ENCODE results near the gene RBM22.

RBM22 gene

DNA sequence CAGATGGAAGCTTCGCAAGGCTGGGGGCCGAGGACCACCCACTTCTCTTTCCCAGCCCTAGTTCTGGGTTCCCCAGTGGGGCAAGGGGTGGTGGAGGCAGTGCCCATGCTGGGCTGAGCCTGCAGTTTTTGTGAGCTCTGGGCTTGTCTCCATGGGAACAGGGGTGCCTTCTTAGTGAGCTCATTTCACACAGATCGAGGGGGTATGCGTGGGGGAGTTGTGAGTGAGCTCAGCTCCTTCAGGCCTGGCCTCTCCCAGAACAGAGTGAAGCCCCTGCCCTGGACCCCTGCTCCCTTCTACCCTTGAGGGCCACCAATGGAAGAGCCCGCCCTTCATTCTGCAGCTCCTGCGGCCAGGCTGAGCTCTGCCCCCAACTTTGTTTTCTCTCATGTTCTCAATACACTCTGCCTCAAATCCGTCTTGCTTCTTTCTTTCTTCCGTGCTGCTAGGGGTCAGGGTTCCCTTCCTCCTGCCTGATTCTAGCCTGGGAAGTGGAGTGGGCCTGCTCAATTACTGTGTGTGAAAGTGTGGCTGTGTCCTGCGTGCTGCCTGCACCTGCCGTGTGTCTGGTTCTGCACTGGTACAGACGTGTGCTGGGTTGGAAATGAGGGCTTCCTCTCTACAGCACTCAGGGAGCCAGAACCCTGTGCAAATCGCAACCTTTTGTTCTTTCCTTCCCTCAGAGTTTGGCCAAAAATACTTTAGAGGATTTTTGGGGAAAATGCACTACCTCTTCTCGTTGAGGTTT is 48.8 kb downstream of the RBM22 start:
- peak; percentile 61 for DNase-seq

DNA sequence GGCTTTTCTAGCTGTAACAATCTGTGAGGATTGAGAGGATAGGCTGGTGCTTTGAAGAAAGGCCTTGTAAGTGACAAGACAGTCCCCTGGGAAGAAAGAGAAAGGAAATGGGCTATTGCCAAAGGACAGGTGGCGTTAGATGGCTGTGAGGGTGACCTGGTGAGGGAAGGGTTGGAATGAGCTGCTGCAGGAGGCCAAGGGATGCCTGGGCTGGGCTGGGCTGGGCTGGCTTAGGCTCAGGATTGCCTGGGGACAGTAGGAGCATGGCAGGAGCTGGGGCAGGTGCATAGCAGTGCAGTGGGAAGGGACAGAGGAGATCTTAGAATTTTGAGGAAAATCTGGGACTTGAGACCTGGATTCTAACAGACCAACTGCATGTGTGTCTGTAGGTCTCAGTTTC is 49.5 kb downstream of the RBM22 start:
- peak; percentile 20 for DNase-seq

DNA sequence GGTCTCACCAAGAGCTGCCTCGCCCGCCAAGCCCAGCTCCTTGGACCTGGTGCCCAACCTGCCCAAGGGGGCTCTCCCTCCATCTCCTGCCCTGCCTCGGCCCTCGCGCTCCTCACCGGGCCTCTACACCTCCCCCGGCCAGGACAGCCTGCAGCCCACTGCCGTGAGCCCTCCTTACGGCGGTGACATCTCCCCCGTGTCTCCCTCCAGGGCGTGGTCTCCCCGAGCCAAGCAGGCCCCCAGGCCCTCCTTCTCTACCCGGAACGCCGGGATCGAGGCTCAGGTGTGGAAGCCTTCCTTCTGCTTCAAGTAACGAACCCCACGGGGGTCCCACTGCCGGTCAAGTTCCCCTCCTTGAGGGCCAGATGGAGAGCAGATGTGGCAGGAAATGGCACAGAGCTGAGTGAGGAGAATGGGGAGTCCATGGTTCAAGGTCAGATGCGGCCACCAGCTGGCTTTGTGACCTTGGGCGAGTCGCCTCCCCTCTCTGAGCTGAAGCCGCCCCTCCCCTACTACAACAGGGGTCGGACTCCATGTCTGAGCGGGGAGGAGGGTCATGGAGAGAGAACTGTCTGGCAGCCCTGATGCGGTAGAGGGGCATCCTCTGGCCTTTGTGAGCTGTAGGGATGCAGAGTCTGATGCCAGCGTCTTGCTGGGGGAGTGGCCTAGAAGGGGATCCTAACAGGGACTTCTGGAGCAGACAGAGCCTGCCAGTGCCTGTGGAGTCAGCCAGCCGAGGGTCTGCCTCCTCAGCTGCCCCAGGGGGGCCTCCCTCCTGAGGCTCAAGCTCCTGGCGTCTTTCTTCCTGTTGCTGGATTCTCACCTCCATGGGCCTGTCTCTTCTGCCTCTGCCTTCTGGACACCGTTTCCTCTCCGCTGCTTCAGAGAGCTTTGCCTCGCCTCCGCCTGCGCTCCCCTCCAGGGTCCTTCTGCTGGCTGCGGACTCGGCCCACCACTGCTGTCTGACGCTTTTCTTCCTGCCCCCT is 50.5 kb downstream of the RBM22 start:
- DNase-seq, result peak; percentile 63

DNA sequence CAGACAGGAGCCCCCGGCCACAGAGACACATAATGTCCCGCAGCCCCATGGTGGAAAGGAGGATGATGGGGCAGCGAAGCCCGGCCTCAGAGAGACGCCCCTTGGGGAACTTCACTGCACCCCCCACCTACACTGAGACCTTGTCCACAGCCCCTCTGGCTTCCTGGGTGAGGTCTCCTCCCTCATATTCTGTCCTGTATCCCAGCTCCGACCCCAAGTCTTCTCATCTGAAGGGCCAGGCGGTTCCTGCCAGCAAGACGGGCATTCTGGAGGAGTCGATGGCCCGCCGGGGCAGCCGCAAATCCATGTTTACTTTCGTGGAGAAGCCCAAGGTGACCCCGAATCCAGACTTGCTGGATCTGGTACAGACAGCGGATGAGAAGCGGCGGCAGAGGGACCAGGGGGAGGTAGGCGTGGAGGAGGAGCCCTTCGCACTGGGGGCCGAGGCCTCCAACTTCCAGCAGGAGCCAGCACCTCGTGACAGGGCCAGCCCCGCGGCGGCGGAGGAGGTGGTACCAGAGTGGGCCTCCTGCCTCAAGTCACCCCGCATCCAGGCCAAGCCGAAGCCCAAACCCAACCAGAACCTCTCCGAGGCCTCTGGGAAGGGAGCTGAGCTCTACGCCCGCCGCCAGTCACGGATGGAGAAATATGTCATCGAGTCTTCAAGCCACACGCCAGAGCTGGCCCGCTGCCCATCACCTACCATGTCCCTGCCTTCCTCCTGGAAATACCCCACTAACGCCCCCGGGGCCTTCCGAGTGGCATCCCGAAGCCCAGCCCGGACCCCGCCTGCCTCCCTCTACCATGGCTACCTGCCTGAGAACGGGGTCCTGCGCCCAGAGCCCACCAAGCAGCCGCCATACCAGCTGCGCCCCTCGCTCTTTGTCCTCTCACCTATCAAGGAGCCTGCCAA is 51.5 kb downstream of the RBM22 start:
- no peak for DNase-seq

DNA sequence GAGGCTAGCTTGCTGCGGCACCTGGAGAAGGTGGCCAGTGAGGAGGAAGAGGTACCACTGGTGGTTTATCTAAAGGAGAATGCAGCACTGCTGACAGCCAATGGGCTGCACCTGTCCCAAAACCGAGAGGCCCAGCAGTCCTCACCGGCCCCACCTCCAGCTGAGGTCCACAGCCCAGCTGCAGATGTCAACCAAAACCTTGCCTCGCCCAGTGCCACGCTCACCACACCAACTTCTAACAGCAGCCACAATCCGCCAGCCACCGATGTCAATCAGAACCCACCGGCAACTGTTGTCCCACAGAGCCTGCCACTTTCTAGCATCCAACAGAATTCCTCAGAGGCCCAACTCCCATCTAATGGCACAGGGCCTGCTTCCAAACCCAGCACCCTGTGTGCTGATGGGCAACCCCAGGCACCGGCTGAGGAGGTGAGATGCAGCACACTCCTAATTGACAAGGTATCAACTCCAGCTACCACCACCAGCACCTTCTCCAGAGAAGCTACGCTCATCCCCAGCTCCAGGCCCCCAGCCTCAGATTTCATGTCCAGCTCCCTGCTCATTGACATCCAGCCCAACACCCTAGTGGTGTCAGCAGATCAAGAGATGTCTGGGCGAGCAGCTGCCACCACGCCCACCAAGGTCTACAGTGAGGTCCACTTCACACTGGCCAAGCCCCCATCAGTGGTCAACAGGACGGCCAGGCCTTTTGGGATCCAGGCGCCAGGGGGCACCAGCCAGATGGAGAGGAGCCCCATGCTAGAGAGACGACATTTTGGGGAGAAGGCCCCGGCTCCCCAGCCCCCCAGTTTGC is 52.4 kb downstream of the RBM22 start:
- no peak for DNase-seq

DNA sequence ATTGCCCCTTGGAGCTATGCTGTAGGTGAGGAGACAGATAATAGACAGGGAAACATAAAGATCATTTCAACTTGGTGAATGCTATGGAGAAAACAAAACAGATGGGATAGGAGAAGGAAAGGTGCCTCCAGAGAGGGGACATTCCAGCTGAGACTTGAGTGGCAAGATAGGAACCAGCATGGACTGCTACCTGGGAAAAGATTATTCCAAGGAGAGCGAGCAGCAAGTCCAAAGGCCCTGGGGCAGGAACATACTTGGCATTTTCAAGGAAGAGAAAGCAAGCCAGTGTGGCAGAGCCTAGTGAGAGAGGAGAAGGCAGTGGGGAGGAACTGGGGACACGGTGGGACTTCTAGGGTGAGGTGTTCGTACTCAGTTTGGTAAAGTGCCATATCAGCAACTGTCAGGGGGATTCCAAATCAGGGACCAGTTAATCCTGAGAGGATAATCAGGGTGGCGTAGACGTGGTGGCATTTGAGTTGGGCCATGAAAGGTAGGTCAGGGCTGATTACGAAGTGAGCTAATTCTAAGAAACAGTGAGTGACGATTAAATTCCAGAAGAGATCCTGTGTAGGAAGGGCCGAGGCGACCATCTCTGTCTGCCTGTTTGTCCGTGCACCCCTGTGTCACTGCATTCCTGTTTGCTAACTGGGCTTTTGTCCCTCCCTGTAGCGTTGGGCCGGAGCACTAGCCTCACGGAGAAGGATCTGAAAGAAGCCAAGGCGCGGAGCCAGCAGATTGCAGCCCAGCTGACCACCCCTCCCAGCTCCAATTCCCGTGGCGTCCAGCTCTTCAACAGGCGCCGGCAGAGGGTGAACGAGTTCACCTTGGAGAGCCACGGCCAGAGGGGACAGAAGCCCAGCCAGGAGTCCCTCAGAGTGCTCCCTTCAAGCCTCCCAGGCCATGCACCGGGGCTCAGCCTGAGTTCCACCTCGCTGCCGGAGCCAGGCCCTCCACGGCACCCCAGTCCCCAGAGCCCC is 53.3 kb downstream of the RBM22 start:
- DNase-seq, result peak; percentile 57

DNA sequence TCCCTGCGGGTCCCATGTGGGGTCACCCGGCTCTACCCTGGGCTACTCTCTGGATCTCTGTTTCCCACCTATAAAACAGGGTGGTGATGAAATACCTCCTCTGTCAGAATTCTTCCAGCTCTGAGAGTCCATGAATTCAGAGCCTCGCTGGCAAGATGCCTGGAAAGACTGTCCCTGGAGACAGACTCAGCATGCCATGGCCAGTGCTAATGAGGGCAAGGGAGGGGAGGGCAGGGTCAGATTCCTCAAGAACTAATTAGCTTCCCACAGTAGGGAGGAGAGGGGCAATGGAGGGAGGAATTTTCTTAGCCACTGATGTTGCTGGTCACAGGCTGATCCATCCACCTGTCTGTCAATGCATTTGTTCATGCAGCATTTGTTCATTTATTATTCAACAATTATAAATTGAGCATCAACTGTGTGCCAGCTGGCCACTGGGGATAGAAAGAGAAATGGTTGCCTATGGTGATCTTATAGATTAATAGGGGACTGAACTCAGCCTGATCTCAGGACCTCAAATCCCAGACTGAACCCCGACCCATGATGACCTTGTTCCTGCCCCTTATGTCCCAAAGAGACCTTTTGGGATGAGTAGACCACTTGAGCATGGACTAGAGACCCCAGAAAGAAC is 55.7 kb downstream of the RBM22 start:
- DNase-seq, result peak; percentile 73

DNA sequence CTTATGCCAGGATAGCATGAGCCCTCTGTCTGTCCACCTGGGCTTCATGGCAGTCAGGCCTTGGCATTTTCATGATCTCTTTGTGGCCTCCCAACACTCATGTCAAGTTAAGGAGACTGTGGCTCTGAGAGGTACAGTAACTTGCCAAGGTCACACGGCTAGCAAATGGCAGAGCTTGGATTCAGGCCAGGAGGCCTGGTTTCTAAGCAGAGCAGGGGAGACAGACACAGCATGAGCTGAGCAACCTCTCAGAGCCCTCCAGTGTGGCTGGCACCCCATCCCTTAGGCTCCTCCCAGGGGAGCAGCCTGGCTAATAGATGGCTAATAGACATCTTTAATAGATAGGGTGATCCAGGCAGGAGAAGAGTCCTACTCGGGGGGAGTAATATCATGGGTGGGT is 56.3 kb downstream of the RBM22 start:
- peak; percentile 32 for DNase-seq

DNA sequence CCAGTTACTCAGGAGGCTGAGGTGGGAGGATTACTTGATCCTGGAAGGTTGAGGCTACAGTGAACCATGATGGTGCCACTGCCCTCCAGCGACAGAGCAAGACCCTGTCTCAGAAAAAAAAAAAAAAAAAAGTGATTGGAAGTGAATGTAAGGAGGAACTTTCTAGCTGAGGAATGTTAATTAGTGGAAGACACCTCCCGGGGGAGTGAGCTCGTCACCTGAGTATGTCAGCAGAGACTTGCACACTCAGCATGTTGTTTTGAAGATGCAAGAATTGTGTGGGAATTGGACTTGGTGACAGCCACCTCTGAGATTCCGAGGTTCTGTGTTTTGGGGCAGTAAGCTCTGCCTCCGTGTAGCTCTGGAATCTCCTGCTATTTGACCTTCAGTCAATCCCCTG is 56.8 kb downstream of the RBM22 start:
- DNase-seq, result peak; percentile 11

DNA sequence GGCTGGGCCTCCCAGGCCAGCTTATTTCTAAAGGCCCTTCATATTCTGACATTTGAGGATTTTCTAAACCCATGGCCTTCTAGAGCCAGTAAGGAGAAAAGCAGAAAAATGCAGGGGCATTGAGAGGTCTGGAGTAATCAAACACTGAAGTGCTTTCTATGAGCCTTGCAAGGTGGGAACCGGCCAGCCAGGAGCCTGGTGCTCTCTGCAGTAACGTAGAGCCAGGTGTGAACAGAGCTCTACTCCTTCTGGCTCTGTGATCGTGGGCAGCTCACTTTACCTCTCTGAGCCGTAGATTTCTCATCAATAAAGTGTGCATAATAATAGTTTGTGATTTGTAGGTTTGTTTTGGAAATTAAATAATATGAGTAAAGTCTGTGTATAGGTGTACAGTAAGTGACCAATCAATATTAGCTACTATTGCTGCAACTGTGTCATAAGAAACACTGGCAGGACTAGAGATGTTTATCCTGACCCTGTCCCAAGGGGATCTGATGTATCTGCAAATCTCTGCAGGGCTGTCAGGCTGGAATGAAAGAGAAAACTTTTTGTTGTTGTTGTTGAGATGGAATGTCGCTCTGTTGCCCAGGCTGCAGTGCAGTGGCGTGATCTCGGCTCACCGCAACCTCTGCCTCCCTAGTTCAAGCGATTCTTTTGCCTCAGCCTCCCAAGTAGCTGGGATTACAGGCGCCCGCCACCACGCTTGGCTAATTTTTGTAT is 57.7 kb downstream of the RBM22 start:
- DNase-seq, result no peak

DNA sequence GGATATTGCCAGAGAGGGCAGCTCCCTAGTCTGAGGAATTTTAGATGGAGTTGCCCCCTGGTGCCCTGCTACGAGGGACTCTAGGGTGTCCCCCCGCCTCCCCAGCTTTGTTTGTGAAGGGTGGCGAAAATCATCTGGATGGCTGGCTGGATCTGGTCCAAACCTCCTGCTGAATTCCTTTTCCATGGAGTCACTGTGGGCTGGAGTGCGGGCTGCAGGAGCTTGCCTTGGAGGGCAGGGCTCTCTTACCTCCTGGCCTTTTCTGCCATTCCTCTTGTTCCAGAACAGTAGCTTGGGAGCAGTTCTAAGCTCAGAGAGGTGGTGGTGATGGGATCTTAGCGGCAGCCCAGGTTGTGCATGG is 58.3 kb downstream of the RBM22 start:
- DNase-seq, result no peak

DNA sequence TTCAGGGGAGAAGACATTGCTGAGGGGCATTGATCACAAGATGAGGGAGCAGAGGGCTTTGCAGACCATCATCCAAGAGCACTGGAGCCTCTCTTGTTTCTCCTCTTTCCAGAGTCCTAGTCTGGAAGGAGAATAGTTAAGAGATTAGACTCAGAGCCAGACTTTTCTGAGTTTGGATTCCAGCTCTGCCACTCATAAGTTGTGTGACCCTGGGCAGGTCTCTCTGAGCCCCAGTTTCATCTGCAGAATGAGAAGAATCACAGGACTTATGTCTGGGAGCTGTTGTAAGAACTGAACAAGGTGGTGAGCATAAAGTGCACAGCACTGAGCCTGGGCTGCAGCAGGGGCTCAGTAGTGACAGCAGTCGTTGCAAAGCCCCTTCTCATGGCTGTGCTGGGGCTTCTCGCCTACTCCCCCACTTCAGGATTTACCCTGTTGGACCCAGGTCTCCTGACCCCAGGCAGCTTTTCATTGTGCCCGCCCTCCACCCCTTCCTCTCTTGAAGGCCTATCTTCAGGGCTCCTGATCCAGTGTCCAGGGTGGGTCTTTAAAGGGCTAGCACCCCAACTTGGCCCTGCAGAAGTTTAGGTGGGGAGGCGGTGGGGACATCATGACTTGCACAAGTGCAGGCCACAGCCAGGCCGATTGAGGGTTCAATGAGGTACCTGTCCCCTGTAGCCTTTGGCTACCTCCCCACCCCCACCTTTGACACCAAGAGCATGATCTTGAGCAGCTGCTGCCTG is 58.9 kb downstream of the RBM22 start:
- no peak for DNase-seq

DNA sequence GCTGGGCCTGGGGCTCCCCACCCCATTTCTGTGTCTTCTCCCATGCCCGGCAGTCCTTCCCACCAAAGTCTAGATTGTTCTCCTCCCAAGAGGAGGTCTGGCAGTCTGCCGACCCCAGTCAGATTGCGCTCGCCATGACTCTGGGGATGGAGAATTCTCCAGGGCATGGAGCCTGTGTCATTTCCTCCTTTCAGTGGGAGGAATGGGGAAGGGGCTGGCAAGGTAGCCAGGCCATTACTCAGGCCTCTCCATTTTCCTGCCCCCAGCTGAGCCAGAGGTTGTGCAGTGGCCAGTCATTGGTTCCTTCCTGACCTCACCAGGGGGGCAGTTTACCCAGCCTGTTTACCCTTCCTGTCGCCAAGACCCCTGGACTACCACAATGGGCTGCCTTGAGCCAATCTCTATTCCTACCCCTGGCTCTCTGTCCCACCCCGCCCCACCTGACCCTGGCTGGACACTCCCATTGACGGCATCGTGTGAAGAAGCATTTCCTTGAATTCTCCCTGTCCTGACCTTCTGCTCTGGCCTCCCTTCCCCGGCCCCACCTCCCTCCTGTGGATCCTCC is 59.8 kb downstream of the RBM22 start:
- DNase-seq, result no peak
